D721Med (cell line): ENCODE measurements around the gene SESTD1.

Experiments used
- DNase-seq: peaks from one replicate; pipeline ENCODE4 v3.0.0; 2011; ENCODE audit warnings: low spot score; ENCODE audit not compliant: insufficient read length
- FAIRE-seq: peaks from 2 replicates; lab custom pipeline; 2011; peaks lifted over from hg19 to GRCh38; lab: Jason Lieb, UNC
- TF ChIP-seq, protein P1 (sequence below): IDR thresholded peaks from 2 replicates; pipeline ENCODE4 v1.5.1; 2012; ENCODE audit warnings: mild to moderate bottlenecking, control low read depth; ENCODE audit not compliant: insufficient read depth; ENCODE audit errors: missing control alignments

The SESTD1 gene

GRCh38 chr2:179264368-179265081 is at the start of gene SESTD1:
TSS of gene SESTD1 (minus strand) at chr2:179264832. CDS start at chr2:179191841, 72,991 bp downstream.
- TF ChIP-seq, protein P1, sequence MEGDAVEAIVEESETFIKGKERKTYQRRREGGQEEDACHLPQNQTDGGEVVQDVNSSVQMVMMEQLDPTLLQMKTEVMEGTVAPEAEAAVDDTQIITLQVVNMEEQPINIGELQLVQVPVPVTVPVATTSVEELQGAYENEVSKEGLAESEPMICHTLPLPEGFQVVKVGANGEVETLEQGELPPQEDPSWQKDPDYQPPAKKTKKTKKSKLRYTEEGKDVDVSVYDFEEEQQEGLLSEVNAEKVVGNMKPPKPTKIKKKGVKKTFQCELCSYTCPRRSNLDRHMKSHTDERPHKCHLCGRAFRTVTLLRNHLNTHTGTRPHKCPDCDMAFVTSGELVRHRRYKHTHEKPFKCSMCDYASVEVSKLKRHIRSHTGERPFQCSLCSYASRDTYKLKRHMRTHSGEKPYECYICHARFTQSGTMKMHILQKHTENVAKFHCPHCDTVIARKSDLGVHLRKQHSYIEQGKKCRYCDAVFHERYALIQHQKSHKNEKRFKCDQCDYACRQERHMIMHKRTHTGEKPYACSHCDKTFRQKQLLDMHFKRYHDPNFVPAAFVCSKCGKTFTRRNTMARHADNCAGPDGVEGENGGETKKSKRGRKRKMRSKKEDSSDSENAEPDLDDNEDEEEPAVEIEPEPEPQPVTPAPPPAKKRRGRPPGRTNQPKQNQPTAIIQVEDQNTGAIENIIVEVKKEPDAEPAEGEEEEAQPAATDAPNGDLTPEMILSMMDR, result no peak
- DNase-seq (peak; percentile 41), FAIRE-seq (no peak)

DNA sequence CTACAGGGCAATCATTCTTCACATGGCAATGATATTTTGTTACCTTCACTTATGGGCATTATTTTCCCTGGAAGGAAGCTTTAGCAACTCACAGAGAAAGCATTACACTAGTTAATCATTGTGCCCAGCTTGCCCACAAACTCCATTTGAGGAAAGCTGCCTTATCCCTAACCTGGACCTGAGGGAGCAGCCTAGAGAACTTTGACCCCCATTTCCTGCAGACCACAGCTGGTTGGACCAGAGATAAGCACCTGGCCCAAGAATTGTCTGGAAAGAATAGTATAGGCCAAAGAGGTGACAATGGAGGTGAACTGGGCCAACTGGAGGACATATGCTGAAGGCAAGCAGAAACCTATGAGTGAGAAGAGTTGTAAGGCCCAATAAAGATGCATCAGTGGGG is 48.4 kb upstream of the SESTD1 start:
- DNase-seq, result no peak
- TF ChIP-seq, protein P1, result no peak
- FAIRE-seq, result no peak

GRCh38 chr2:179311101-179311500 is 46.5 kb upstream of the SESTD1 start:
- FAIRE-seq (peak; percentile 48), DNase-seq (no peak)
- TF ChIP-seq, protein P1, result no peak

DNA sequence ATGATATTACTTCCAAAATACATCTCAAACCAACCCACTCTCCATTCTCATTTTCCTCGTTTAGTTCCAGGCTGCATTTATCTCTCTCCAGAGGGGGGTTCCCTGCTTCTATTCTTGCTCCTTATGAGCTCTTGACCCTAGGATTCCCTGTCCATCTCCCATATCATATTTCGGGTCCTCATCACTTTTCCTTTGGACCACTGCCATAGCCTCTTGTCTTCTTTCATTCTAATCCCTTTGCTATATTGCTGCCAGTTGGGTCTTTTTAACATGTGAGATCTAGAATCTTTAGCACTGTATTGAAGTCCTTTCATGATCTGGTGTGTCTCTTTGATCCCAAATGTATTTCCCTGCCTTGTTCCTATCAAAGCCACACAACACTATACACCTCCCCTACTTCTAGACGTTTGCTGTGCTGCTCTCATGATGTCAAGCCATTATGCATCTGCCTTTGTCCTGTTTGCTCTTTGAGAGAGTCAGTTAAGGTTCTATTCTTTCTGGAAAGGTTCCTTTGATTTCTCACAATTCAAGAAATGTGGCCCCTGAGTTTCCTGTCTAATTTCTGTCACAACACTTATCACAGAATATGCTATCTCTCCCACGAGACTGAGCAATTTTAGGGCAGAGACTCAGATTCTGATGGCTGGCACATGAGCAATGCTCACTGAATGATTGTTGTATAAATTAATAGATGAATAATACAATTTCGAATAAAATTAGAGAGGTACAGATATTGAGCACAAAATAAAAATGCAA is 43.2 kb upstream of the SESTD1 start:
- FAIRE-seq (no peak), DNase-seq (no peak)
- TF ChIP-seq, protein P1, result no peak

DNA sequence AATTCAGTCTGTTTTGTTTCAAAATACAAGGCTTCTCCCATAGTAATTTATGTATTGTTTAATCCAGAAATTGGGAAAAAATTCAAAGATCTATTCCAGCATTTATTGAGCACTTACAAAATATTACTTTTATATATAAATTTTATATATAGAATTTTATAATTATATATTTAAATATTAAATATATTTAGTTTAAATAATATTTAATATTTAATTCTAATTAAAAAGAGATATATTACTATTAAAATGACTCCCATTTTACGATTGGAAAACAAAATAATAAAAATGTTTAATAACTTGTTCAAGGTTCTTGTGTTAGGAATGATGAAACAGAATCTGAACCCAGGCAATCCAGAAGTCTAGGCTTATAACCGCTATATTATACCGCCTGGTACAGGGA is 40.5 kb upstream of the SESTD1 start:
- TF ChIP-seq, protein P1, result no peak
- no peak for DNase-seq
- FAIRE-seq, result no peak

- TF ChIP-seq, protein P1, result no peak
- FAIRE-seq (no peak), DNase-seq (no peak)
Measured at GRCh38 chr2:179304424-179304823, 39.8 kb upstream of the SESTD1 start.
